AG20443 (cell line): ENCODE measurements around the gene KIF2A.

Experiments used
- DNase-seq: peaks from one replicate; pipeline ENCODE4 v3.0.0; 2012; ENCODE audit warnings: low spot score, mixed read lengths

KIF2A gene

GRCh38 chr5:62385131-62385530, 79.1 kb downstream of the KIF2A start:
- no peak for DNase-seq

DNA sequence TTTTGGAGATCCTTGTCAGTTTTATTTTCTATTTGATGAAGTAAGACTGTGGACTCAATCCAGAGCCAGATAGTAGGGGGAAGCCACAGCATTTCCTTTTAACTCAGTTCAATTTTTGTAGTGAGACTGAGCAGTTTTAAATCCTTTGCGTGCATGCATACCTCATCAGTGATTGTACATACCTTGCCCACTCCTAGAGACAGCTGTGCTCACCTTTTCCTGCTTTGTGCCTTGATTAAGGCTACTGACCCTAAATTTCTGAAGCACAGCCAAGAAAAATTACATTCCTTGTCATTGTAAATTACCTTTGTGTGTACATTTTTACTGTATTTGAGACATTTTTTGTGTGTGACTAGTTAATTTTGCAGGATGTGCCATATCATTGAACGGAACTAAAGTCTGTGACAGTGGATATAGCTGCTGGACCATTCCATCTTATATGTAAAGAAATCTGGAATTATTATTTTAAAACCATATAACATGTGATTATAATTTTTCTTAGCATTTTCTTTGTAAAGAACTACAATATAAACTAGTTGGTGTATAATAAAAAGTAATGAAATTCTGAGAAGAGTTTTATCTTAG, 79.9 kb downstream of the KIF2A start:
- no peak for DNase-seq

GRCh38 chr5:62386824-62387223, 80.8 kb downstream of the KIF2A start:
- DNase-seq = no peak

- no peak for DNase-seq
Measured at GRCh38 chr5:62395210-62395950, 89.4 kb downstream of the KIF2A start.

DNA sequence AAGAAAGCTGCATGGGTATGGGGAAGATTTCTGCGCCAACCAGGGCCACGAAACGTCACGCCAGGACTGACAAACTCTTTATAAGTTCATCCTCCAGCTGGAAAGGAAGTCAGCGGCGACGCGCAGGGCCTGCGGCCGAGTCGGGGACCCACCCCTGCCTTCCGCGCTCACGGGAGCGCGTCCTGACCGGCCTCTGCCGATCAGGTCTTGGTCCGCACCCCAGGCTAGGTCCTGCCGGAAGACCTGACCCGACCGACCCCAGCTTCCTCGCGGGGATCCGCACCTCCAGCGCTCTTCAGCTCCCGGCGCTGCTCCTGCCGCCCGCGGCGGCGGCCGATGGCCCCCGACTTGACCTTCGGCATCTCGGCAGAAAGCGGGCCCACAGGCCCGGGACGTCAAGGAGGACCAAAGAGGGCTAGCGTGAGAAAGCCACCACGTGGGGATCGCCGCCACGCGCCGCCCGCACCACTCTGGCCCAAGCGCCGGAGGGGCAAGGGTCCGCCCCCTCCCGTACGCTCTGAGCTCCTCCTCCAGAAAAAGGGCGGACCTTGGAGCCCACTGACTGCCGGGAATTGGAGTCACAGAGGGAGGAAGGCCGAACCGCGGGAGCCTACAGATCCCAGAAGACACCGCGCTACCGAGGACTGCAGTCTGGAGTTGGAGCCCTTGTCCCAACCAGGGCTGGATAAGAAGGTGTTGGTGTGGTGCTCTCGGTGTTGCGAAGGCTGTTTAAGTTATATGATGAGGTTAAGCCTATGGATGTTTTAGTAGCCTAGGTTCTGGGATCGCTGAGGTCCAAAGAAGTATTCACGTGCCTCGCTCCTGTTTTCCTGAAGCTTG, 97.6 kb downstream of the KIF2A start, which contains the start of gene DIMT1:
Gene DIMT1, minus strand, starts transcription at position 495 of the 840 bp plus-strand sequence. Its CDS starts 133 bp downstream, at position 362.
- DNase-seq = peak; percentile 97

DNA sequence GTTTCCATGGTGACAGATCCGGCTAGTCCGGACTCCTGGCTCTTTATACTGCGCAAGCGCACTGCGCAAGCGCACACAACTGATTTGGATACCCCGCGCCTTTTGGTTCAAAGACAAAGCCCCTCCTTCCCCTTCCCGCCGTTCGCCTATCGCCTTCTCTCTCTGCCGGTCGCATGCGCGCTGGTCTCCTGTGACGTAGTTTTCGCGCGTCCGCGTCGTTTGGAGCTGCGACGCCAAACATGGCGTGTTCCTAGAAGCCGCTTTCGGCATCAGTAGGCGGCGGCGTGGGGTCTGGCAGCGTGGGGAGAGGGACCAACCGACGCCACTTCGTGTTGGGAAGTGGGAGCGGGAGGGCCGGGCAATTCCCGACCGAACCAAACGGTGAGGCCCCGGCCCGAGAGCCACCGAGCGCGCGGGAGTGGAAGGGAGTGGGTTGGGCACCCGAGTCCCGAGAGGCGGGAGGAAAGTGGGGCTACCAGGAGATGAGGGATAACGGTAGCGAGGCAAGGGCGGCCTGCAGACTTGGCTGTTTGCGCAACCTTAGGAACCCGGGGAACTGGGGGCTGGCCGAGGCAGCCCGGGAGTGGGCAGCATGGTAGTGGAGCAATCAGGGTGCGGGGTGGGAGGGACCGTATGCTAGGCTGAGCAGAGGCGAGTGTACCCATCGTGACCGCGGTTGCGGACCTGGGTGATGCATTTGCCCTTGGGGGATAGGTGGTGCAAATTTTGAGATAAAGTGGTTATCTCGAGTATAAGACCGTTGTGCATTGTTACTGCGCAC, 106.7 kb downstream of the KIF2A start, which contains the start of gene IPO11:
Gene IPO11, plus strand, starts transcription at position 215 of the 781 bp plus-strand sequence. CDS start 24,517 bp downstream, outside the sequence.
- peak; percentile 98 for DNase-seq

- no peak for DNase-seq
Measured at GRCh38 chr5:62413711-62414110, 107.7 kb downstream of the KIF2A start.

DNA sequence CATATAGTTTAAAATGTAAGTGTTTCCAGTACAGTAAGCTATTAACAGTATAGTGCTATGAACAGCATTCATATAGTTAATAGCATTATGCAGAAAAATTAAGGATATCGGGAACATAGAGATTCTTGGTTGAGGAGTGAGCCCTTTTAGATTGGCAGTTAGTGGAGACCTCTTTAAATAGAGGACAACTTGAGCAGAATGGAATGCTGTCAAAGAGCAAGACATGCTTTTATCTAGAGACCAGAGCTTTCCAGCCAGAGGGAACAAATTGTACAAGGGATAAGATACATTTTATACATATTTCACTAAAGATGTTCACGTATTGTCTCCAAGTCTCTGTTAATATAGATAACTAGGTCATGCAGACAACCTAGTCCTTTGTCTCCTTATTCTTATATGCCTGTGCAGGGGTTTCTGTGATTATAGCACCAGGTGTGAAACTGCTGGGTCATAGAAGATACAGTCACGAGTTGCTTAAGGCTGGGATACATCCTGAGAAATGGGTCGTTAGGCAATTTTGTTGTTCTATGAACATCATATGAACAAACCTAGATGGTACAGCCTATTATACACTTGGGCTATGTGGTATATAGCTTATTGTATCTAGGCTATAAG, 112.6 kb downstream of the KIF2A start:
- DNase-seq = no peak

DNA sequence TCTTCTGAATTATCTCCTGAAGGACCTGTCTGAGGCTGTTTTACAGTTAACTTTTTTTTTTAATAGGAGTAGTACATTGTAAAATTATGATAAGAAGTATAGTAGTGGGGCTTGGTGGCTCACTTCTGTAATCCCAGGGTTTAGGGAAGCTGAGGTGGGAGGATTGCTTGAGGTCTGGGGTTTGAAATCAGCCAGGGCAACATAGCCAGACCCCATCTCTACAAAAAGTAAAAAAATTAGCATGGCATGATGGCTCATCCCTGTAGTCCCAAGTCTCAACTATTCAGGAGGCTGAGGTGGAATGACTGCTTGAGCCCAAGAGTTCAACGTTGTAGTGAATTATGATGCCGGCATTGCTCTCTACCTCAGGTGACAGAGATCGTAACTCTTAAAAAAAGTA, 113.6 kb downstream of the KIF2A start:
- DNase-seq = no peak

- no peak for DNase-seq
Measured at GRCh38 chr5:62421414-62421813, 115.4 kb downstream of the KIF2A start.

- DNase-seq = no peak
Measured at GRCh38 chr5:62424763-62425162, 118.8 kb downstream of the KIF2A start.

DNA sequence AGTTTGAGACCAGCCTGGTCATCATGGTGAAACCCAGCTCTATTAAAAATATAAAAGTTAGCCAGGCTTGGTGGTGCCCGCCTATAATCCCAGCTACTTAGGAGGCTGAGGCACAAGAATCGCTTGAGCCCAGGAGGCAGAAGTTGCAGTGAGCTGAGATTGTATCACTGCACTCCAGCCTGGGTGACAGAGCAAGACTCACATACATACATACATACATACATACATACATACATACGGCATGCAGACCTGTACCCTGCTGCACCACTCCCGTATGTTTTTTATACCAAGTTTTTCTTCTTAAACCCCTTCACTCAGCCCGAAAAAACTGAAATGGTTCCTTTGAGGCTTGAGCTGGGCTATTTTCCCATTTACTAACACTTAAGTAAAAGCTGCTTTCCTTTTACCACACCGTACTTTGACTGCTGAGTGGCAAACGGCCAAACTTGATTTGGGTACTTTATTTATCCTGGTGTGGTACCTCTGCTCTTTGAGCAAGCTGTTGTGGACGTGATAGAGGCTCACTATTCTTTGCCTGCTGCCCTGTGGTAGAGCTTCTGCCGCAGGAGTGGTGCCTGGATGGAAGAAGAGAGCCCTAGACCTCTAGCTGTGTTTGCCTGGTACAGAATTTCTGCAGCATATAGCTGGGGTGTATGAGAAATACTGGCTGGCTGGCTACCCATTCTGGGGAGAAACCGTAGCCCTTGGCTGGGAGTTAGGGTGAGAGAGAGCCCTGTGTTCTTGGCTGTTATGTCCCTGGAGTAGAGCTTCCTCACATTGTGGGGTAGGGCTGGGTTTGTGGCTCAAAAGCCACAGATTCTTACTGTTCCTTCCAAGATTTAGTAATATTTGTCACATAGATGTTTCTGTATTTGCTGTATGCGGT, 126.0 kb downstream of the KIF2A start:
- DNase-seq = peak; percentile 62

- DNase-seq = no peak
Measured at GRCh38 chr5:62432621-62433064, 126.6 kb downstream of the KIF2A start.
